ENCODE measurements around the gene SNRNP48. TPM values are rescaled to one million over a fixed set of nuclear protein-coding genes. Genes with fewer than 3 reads are reported as not detected.

Gene SNRNP48
- total RNA-seq, 1 donor = 16.4 TPM

- DNase-seq (ENCODE audit: low read depth) = no peak
- no peak overlapping the region for H3K4me3 ChIP-seq (ENCODE audit: low read depth, low read length)
- no peak for TF ChIP-seq CTCF (IDR thresholded peaks at IDR 0.05; ENCODE audit: insufficient read depth, low read depth, low read length)
Observed at GRCh38 chr6:7578931-7579330, 11.1 kb upstream of the SNRNP48 start.

- no peak overlapping the region for H3K4me3 ChIP-seq (ENCODE audit: low read depth, low read length)
- no peak for DNase-seq (ENCODE audit: low read depth)
- TF ChIP-seq CTCF (IDR thresholded peaks at IDR 0.05; ENCODE audit: insufficient read depth, low read depth, low read length) = no peak
Observed at GRCh38 chr6:7579851-7580250, 10.1 kb upstream of the SNRNP48 start.

GRCh38 chr6:7580537-7580926 lies 9.5 kb upstream of the SNRNP48 start:
- no peak for TF ChIP-seq CTCF (IDR thresholded peaks at IDR 0.05; ENCODE audit: insufficient read depth, low read depth, low read length)
- no peak overlapping the region for H3K4me3 ChIP-seq (ENCODE audit: low read depth, low read length)
- DNase-seq (ENCODE audit: low read depth) = no peak

GRCh38 chr6:7580927-7581618 lies 8.9 kb upstream of the SNRNP48 start:
- TF ChIP-seq CTCF (IDR thresholded peaks at IDR 0.05; ENCODE audit: insufficient read depth, low read depth, low read length) = no peak
- DNase-seq (ENCODE audit: low read depth) = no peak
- no peak overlapping the region for H3K4me3 ChIP-seq (ENCODE audit: low read depth, low read length)

- no peak overlapping the region for H3K4me3 ChIP-seq (ENCODE audit: low read depth, low read length)
- TF ChIP-seq CTCF (IDR thresholded peaks at IDR 0.05; ENCODE audit: insufficient read depth, low read depth, low read length) = no peak
- no peak for DNase-seq (ENCODE audit: low read depth)
Observed at GRCh38 chr6:7585287-7585930, 4.6 kb upstream of the SNRNP48 start.

- H3K4me3 ChIP-seq (ENCODE audit: low read depth, low read length) = no peak overlapping the region
- DNase-seq (ENCODE audit: low read depth) = peak; percentile 20
- no peak for TF ChIP-seq CTCF (IDR thresholded peaks at IDR 0.05; ENCODE audit: insufficient read depth, low read depth, low read length)
Observed at GRCh38 chr6:7587631-7588100, 2.3 kb upstream of the SNRNP48 start.

Measured in fibroblast of villous mesenchyme (primary cell).